ENCODE results near the gene C1orf210.

Gene C1orf210

DNA sequence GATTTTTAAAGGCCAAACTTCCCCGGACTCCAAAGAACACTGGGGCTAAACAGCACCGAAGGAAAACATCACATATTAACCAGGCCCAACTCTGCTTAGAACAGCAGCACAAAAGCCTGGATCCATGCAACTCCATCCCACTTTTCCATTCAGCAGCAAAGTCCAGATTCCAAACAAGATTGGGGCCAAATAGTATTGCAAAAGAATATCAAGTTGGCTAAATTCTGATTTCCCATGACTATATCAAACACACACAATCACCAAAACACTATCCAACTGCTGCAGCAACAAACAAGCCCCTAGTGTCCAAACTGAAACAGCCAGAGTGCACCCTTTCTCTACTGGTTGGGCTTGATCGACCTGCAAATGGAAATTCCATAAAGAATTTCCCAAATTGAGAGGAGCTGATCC, 35.0 kb downstream of the C1orf210 start:
- DNase-seq (ENCODE audit: low spot score), result no peak

DNA sequence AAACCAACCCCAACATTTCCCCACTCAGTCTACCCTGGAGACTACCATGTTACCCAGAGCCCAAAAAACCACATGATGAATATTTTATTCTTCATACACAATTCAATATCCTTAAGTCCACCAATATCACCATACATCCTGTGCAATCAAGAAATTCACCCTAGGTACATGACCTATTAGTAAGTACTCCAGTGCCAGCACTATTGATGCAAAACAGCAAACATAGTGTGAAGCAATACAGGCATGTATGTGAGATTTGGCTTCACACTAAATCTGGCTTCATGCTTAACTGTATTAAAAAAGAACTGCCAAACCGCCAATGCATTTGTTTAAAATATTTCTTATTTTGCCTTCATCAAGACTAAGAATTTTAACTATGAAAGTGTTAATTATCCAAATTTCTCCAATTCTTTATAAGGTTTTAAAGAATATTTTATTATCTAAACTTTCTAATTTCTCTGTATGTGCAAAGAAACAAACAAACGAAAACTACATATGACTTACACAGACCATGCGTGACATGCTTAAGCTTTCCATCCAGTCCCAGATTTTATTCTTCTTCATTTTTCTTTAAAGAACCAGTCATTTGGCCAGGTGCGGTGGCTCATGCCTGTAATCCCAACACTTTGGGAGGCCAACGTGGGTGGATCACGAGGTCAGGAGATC, 38.0 kb downstream of the C1orf210 start:
- no peak for DNase-seq (ENCODE audit: low spot score)

DNA sequence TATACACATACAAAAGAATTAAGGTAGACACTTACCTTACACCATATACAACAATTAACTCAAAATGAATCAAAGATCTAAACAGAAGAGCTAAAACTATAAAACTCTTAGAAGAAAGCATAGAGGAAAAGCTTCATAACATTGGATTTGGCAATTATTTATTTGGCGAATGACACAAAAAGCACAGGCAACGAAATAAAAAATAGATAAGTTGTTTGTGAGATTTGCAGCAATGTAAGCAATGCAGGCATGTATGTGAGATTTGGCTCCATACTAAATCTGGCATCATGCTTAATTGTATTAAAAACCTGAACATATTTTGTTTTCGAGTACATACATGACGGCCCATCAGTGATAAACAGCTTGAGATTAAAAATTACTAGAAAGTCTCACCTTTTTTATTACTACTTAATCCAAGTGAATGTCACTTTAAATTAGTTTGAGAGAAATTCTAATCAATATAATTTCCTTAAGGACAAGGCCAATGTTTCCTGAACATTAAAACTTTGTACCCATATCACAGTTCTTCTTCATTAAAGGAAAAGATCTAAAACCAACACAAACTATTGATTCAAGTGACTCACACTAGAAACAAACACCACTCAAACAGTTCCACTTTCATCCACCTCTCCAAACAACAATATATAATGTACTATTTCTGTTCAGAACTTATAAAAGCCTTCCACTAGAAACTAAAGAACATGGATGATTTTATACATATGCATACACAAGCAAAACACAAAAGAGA, 38.7 kb downstream of the C1orf210 start:
- no peak for DNase-seq (ENCODE audit: low spot score)

DNA sequence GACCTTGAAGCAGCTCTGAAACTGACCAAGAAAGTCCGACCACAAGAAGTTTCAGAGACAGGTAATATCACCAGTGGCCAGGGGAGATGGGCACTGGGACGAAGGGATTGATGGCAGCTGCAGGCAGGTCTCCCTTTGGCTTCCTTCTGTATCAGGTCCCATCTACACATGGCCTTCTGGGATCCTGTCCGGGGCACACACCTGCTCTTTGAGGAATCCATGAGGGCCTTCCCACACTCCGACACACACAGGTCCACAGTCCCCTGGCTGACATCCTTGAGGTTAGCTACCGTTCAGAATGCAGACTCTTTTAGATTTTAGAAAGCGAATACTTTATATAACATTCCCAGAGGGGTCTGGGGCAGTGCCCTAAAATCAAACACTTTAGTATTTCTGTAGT, 42.1 kb downstream of the C1orf210 start:
- DNase-seq (ENCODE audit: low spot score), result no peak

DNA sequence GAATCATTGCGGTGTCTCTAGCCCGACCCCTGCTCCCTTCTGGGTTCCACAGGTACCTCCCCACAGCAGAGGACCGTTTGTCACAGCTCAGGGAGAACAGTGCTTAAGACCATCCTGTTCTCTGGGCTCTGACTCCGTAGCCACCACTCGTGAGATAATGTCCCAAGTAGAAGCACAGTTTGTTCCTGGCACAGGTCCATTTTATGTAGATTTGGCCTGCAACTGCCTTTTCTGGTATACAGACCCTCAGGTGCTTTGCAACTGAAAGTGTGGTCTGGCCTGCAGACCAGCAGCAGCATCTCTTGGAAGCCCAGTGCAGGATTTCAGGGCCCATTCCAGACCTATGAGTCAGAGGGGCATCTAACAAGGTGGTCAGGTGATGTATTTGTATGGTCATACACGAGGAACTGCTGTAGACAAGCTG, 44.0 kb downstream of the C1orf210 start:
- DNase-seq (ENCODE audit: low spot score), result no peak

DNA sequence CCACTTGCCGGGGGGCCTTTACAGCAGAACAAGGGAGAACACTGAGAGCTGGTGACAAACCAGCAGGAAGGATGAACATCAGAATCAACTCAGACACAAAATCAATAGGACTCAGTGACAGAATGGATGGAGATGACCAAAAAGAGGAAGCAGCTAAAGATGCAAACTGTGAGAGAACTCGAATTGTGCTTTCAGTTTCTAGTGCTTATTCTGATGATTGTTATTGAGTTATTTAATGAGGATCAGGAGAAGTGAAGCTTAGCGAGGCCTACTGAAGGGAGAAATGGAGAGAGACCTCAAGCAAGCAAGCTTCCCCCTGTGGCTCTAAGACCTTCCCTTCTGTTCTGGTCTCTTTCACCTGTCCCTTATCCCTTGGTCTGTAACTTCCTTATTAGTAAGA, 45.9 kb downstream of the C1orf210 start:
- DNase-seq (ENCODE audit: low spot score), result no peak

DNA sequence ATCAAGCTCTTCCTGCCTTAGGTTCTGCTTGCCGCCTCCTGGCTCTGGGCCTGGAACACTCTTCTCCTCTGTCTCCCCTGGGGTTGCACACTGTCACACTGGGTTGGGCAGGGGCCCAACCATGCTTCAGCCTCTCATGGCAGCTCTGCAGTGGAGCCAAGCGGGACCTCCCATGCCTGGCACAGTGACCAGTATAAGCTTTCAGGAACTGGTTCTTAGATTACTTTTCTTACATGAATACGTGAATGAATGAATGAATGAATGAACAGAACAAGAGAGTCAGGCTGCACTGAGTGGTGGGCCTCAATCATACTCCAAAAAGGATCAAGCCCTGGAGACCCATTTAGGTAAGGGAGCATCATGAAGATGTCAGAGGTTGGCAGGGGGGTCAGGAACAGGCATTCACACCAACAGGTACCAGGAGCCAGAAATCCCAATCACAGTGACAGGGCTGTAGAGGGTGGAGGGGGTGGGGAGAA, 46.4 kb downstream of the C1orf210 start:
- DNase-seq (ENCODE audit: low spot score), result no peak

DNA sequence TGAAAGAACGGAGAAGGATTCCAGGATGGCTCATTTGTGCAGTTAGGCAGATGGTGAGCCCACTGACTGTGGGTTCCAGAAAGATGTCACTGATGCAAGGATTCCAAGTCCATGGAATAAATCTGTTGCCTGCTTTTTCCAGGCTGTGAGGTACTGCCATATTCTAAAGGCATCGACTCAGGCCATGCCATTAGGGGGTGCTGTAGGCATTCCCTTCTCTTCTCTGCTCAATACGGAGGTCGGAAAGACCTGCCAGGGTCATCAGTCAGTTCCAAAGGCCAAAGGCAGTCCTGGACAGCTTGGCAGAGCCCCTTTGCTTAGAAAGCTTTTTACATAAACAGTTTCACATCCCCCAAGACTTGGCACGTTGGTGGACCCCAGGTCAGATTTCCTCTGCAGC, 47.3 kb downstream of the C1orf210 start:
- DNase-seq (ENCODE audit: low spot score), result peak; percentile 89

DNA sequence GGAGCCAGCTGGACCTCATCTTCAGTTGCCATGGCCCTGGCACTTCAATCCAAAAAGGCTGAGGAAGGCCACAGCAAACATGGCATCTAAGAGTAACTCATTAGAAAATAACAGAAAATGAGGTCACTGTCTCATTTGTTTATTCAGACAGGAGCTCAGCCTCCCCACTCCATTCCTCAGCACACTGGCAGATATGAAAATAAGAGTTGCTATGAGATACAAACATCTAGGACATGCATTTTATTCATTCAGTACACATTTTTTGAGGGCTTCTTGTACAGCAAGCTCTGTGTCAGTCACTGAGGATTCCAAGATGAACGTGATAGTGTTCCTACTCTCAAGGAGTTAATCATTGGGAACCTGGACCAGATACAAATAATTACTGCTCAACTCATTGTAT, 48.3 kb downstream of the C1orf210 start:
- no peak for DNase-seq (ENCODE audit: low spot score)

DNA sequence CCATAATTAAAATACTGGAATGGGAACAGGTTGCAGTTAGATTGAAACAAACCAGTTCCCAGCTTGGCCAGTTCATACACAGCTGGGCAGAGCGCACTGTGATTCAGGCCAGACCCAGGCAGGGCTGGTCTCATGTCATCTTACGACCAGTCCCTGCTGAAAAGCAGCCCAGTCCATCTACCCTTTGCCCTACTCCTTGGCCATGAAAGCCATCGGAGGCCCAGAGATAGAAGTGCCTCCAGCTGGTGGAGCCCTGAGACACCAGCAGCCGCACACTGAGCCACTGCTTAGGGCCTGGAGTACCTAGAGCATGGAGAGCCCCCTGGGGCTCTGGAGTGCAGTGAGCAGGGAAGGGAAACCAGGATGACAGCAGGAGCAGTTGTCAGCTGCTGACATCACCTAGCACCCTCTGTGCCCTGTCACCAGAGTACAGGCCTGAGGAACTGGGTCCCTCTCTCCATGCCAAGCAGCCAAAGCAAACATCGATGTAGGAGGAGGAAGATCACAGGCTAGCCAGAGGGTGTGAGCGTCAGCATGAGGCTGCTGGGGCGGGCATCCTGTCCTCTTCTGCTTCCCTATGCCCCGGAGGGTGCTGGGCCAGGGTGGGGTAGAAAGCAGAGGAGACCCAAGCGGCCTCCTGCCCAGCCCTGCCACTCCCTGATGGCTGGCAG, 49.8 kb downstream of the C1orf210 start:
- DNase-seq (ENCODE audit: low spot score), result no peak

DNA sequence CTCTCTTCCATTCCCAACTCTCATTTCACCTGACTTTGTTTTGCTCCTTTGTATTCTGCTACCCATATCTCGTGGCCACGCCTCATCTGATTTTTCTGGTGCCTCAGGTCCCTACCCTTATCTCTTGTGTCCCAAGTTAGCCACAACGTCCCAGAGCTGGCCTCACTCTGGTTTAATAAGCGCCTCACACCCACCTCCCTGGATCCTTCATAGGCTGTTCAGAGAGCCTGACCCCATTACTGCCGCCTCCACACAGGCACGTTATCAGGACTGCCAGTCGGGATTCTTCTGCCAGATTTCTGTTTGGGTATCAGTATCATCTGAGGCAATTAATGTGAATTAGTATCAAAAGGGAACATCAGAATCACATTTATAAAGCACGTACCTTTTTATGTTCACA, 50.3 kb downstream of the C1orf210 start:
- no peak for DNase-seq (ENCODE audit: low spot score)

DNA sequence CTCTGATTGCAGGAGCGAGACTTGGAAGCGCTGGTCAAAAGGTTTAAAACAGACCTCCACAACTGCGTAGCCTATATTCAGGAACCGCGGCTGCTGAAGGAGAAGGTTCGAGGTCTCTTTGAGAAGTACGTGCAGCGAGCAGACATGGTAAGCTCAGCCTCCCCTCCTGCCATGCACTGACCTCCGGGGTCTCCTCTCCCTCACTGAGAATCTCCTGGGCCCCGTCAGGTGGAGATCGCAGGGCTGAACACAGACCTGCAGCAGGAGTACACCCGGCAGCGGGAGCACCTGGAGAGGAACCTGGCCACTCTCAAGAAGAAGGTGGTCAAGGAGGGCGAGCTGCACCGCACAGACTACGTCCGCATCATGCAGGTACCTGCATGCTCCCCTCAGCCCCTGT, 51.1 kb downstream of the C1orf210 start:
- no peak for DNase-seq (ENCODE audit: low spot score)

DNA sequence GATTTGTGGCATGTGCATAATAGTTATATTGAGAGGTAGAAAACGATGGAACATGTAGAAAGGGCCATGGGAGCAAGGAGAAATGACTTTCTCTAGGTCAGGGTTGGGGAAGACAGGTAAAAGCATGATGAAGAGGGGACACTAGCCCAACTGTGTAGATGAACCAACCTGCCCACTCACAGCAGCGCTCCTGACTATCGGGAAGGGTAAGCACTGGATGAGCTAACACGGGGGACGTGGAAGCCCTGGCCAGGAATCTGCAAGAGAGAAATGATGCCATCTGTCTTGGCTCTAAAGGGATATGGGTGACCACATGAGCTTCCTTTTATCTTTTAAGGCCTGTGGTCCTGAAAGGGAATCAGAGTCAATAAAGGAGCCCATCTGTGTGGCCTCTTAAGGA, 51.8 kb downstream of the C1orf210 start:
- DNase-seq (ENCODE audit: low spot score), result no peak

DNA sequence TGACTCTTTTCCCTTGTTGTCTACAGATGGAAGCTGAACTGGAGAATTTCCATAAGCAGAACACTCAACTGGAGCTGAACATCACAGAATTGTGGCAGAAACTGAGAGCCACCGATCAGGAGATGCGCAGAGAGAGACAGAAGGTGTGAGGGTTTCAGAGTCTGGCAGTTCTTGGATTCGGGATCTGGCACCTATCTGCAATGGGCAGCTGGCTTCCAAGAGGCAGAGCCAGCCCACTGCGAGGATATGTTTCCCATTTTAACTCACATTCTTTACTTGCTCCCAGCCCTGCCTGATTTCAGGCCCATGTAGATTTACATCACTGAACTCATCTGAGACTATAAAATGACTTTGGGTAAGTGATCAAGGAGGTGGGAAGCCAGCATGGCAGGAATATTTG, 52.9 kb downstream of the C1orf210 start:
- DNase-seq (ENCODE audit: low spot score), result no peak

DNA sequence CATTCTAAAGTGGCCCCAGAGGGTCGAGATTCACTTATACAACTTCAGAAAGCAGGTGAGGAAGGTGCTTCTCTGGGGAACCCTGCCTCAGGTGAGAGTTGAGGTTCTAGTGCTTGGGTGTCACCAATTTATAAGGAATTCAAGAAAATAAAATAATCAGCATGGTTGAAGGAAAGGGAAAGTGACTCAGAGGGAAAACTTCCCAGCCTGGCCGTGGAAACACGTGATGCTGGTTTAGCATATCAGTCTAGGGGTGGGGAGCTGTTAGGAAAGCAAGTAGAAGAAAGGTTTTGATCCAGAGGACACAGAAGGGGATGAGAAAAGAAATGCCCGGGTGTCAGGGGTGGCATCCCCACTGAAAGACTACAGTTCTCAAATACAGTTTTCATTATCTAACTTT, 53.3 kb downstream of the C1orf210 start:
- DNase-seq (ENCODE audit: low spot score), result no peak
